Loucy (cell line): ENCODE data around the gene RUNX2.

Experiments
- H2AFZ ChIP-seq: fragments of 200-600 bp; sonication (generic); 2 replicates; pipeline ENCODE4 v1.6.0; 2016; ENCODE audit warnings: antibody characterized with exemption, mild to moderate bottlenecking, low read length, moderate library complexity
- H3F3A ChIP-seq: fragments of 200-600 bp; 2 replicates; pipeline ENCODE4 v1.6.0; 2016; ENCODE audit warnings: antibody characterized with exemption, low read depth, mild to moderate bottlenecking
- H3K27me3 ChIP-seq: fragments of 200-600 bp; sonication (generic); 2 replicates; pipeline ENCODE4 v1.6.1; 2014; ENCODE audit warnings: low read length, mild to moderate bottlenecking; ENCODE audit not compliant: insufficient read depth, poor library complexity, severe bottlenecking
- H3K36me3 ChIP-seq: fragments of 200-600 bp; sonication (generic); 2 replicates; pipeline ENCODE4 v1.6.1; 2016; ENCODE audit warnings: low read length; ENCODE audit not compliant: insufficient read depth
- H3K4me1 ChIP-seq: fragments of 200-600 bp; sonication (generic); 2 replicates; pipeline ENCODE4 v1.5.1; 2014; ENCODE audit warnings: low read length, mild to moderate bottlenecking; ENCODE audit not compliant: insufficient read depth, poor library complexity, severe bottlenecking
- H3K4me2 ChIP-seq: fragments of 200-600 bp; sonication (generic); 2 replicates; pipeline ENCODE4 v1.6.0; 2014; ENCODE audit warnings: antibody characterized with exemption, low read length, low read depth, mild to moderate bottlenecking; ENCODE audit not compliant: poor library complexity, severe bottlenecking
- H3K4me3 ChIP-seq: fragments of 200-600 bp; sonication (generic); 2 replicates; pipeline ENCODE4 v1.5.1; 2014; ENCODE audit warnings: low read length, mild to moderate bottlenecking, mixed read lengths; ENCODE audit not compliant: poor library complexity, severe bottlenecking
- H3K79me2 ChIP-seq: fragments of 200-600 bp; sonication (generic); 2 replicates; pipeline ENCODE4 v1.6.1; 2014; ENCODE audit warnings: low read length; ENCODE audit not compliant: insufficient read depth
- H3K9ac ChIP-seq: fragments of 200-600 bp; sonication (generic); 2 replicates; pipeline ENCODE4 v1.6.0; 2014; ENCODE audit warnings: mild to moderate bottlenecking, low read depth, low read length, moderate library complexity; ENCODE audit not compliant: poor library complexity, severe bottlenecking
- H3K9me2 ChIP-seq: fragments of 200-600 bp; sonication (generic); replicated peaks from 2 replicates; pipeline ENCODE4 v1.6.1; 2016; ENCODE audit warnings: low read depth, low read length, mixed read lengths
- H3K9me3 ChIP-seq: fragments of 200-600 bp; sonication (generic); 2 replicates; pipeline ENCODE4 v1.6.1; 2014; ENCODE audit warnings: mild to moderate bottlenecking, antibody characterized with exemption, low read length, low read depth; ENCODE audit not compliant: insufficient read depth
- H4K20me1 ChIP-seq: fragments of 200-600 bp; sonication (generic); 2 replicates; pipeline ENCODE4 v1.6.0; 2014; ENCODE audit warnings: antibody characterized with exemption, low read length, mild to moderate bottlenecking; ENCODE audit not compliant: insufficient read depth, poor library complexity, severe bottlenecking
- CTCF ChIP-seq: fragments of 200-600 bp; sonication (generic); conservative IDR thresholded peaks from 2 replicates; pipeline ENCODE4 v1.5.1; 2014; ENCODE audit warnings: mild to moderate bottlenecking, antibody characterized with exemption, low read length
- EZH2phosphoT487 ChIP-seq: fragments of 200-600 bp; IDR thresholded peaks from 2 replicates; pipeline ENCODE4 v1.6.1; 2018; ENCODE audit warnings: antibody characterized with exemption, mild to moderate bottlenecking, moderate library complexity, borderline replicate concordance

The RUNX2 gene

DNA sequence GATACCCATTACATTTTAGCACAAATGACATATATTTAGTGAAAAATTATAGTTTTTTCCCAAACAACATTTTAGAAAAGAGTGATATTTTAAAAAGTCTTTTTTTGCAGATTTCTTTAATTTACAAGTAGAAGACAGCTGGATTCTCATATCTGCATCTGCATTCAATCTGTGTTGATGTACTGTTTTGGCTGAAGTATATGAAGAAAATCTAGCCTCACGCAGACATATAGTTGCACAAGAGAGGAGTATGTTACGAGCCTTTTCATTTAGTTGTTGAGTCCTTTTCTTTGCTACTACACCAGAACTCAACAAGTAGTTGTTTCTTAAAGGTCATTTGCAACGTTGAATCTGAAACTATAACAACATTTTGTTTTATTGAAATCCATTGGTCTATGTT is 363.9 kb downstream of the RUNX2 start:
- Histone ChIP-seq H4K20me1 (no peaks in the 10 kb centered on the region), H3K36me3 (no peaks in the 10 kb centered on the region), H3K9ac (no peak overlapping the region), H3K9me2 (no peaks in the 10 kb centered on the region), H3K4me1 (peaks cover 25% of the 10 kb centered on the region), H3K27me3 (no peaks in the 10 kb centered on the region), H3F3A (no peaks in the 10 kb centered on the region), H3K4me3 (no peak overlapping the region), H3K79me2 (no peaks in the 10 kb centered on the region), H3K9me3 (no peaks in the 10 kb centered on the region), H3K4me2 (no peak overlapping the region), H2AFZ (no peak overlapping the region)
- TF ChIP-seq EZH2phosphoT487: no peak
- no peak for TF ChIP-seq CTCF

DNA sequence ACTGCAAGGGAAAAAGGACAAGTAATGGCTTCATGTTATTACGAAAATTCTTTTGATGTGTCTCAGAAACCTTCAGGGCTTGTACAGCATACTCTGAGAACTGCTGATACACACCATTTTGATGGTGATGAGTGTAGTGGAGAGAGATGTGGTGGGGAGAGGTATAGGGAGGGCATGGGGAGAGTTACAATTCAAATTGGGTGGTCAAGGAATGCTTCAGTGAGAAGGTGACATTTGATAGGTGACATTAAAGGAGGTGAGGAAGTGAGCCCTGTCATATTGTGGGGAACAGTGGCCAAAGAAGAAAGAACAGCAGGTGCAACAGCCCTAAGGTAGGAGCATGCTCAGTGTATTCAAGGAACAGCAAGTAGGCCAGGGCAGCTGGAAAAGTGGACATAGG is 368.6 kb downstream of the RUNX2 start:
- Histone ChIP-seq H2AFZ (no peak overlapping the region), H3K9ac (no peak overlapping the region), H3K79me2 (no peaks in the 10 kb centered on the region), H4K20me1 (no peaks in the 10 kb centered on the region), H3K4me2 (no peak overlapping the region), H3K4me1 (peaks cover 7% of the 10 kb centered on the region), H3K4me3 (no peak overlapping the region), H3K36me3 (no peaks in the 10 kb centered on the region), H3K9me2 (no peaks in the 10 kb centered on the region), H3F3A (no peaks in the 10 kb centered on the region), H3K27me3 (no peaks in the 10 kb centered on the region), H3K9me3 (no peaks in the 10 kb centered on the region)
- TF ChIP-seq EZH2phosphoT487 (no peak), CTCF (no peak)

- Histone ChIP-seq H3K79me2 (no peaks in the 10 kb centered on the region), H3K9me3 (no peaks in the 10 kb centered on the region), H3F3A (no peaks in the 10 kb centered on the region), H3K4me1 (peaks cover 7% of the 10 kb centered on the region), H3K36me3 (no peaks in the 10 kb centered on the region), H3K27me3 (no peaks in the 10 kb centered on the region), H2AFZ (no peak overlapping the region), H3K9me2 (no peaks in the 10 kb centered on the region), H3K4me3 (no peak overlapping the region), H3K9ac (no peak overlapping the region), H4K20me1 (no peaks in the 10 kb centered on the region), H3K4me2 (no peak overlapping the region)
- no peak for TF ChIP-seq CTCF
- TF ChIP-seq EZH2phosphoT487: no peak
These were observed 369.5 kb downstream of the RUNX2 start for GRCh38 chr6:45697605-45698004.
